ENCODE results near the gene RDH5. TPM values are rescaled to one million over a fixed set of nuclear protein-coding genes. Genes with fewer than 3 reads are reported as not detected.
A peak's percentile ranks its signal among the peaks of the same experiment; 100 is the strongest.

RDH5 gene
- total and polyA plus RNA-seq, 2 of the 13 experiments (the other 11 are each of a cell fraction or from before 2014, with no cell fraction given) = 2.6 to 5.7 TPM

- no peak for TF ChIP-seq ZNF704 (CRISPR knock-in tag; IDR thresholded peaks at IDR 0.05; ENCODE audit: borderline replicate concordance)
- no peak for TF ChIP-seq ZBTB43 (CRISPR knock-in tag; conservative IDR thresholded peaks at IDR 0.05)
- TF ChIP-seq MEIS2 (CRISPR knock-in tag; IDR thresholded peaks at IDR 0.05) = peak; percentile 62; the same call in 1 of the 2 replicates
- peak; percentile 83 for TF ChIP-seq ZNF331 (CRISPR knock-in tag; IDR thresholded peaks at IDR 0.05)
- peak; percentile 71; the same call in 1 of the 2 replicates for TF ChIP-seq HOXA3 (CRISPR knock-in tag; IDR thresholded peaks at IDR 0.05)
- TF ChIP-seq POLR2A (IDR thresholded peaks at IDR 0.05; ENCODE audit: insufficient read depth in 1 of 2, low read depth in 2 of 2, low read length in 2 of 2) = peak; percentile 94 to 98
- 0 out of 2 replicates have a peak, but pooled peaks have one; percentile 21 for TF ChIP-seq ZBTB20 (CRISPR knock-in tag; IDR thresholded peaks at IDR 0.05; ENCODE audit: borderline replicate concordance, low read depth)
- TF ChIP-seq ZFP36L2 (CRISPR knock-in tag; IDR thresholded peaks at IDR 0.05) = no peak
- TF ChIP-seq ZNF33B (CRISPR knock-in tag; IDR thresholded peaks at IDR 0.05) = no peak; the same call in 1 of the 2 replicates
- peak; percentile 38; the same call in 1 of the 2 replicates for TF ChIP-seq ZBTB25 (CRISPR knock-in tag; IDR thresholded peaks at IDR 0.05)
- TF ChIP-seq GPN1 (CRISPR knock-in tag; IDR thresholded peaks at IDR 0.05; ENCODE audit: borderline replicate concordance) = no peak
- no peak for TF ChIP-seq ZFP36 (IDR thresholded peaks at IDR 0.05; ENCODE audit: borderline replicate concordance, low read depth, low read length, partially characterized antibody)
- TF ChIP-seq RERE (CRISPR knock-in tag; IDR thresholded peaks at IDR 0.05; ENCODE audit: low read depth) = no peak
- no peak for TF ChIP-seq ZSCAN30 (CRISPR knock-in tag; IDR thresholded peaks at IDR 0.05)
- no peak for TF ChIP-seq RORA (CRISPR knock-in tag; IDR thresholded peaks at IDR 0.05)
- TF ChIP-seq ZNF263 (CRISPR knock-in tag; IDR thresholded peaks at IDR 0.05) = no peak
- TF ChIP-seq ATAD3A (CRISPR knock-in tag; IDR thresholded peaks at IDR 0.05) = no peak
Observed at GRCh38 chr12:55681142-55682077, 38.8 kb upstream of the RDH5 start (continued).
